Activated T-helper 17 cell treated with anti-CD3 and anti-CD28 coated beads, Interleukin-2, amount 50 U/mL, for 72 hours (primary cell): ENCODE data around the gene FOXF1. TPM values are rescaled to one million over a fixed set of nuclear protein-coding genes. Genes with fewer than 3 reads are reported as not detected.
A peak's percentile ranks its signal among the peaks of the same experiment; 100 is the strongest.

Experiments used
- ATAC-seq: fragments of 150-1000 bp; cut with Tn5 transposase; replicated peaks from 2 replicates; pipeline ENCODE4 v1.10.0; 2021; ENCODE audit warnings: mild to moderate bottlenecking, moderate library complexity
- H3K27ac Mint-ChIP-seq: one replicate; pipeline ENCODE4 v1.8.0; 2022; ENCODE audit warnings: mixed read lengths
- H3K27me3 Mint-ChIP-seq: one replicate; pipeline ENCODE4 v1.8.0; 2022; ENCODE audit warnings: mixed read lengths
- H3K36me3 Mint-ChIP-seq: one replicate; pipeline ENCODE4 v1.8.0; 2022; ENCODE audit warnings: low read depth, mild to moderate bottlenecking, mixed read lengths
- H3K4me1 Mint-ChIP-seq: one replicate; pipeline ENCODE4 v1.8.0; 2022; ENCODE audit warnings: mixed read lengths
- H3K4me3 Mint-ChIP-seq: one replicate; pipeline ENCODE4 v1.8.0; 2022; ENCODE audit warnings: mild to moderate bottlenecking, mixed read lengths
- H3K9me3 Mint-ChIP-seq: one replicate; pipeline ENCODE4 v1.8.0; 2022; ENCODE audit warnings: mixed read lengths
- total RNA-seq, 2 donors: library from RNA; stranded (reverse); gene quantifications; one replicate each; pipeline ENCODE4 v1.2.3, GENCODE V29; 2022

Gene FOXF1
- not detected for total RNA-seq

GRCh38 chr16:86510465-86511261 is at the start of gene FOXF1:
Gene FOXF1, plus strand, starts transcription at chr16:86510527. Its CDS starts 43 bp downstream, at chr16:86510570.
- no peaks in the 10 kb centered on the region for H3K9me3 Mint-ChIP-seq
- peaks cover 54% of the 10 kb centered on the region for H3K27me3 Mint-ChIP-seq
- peaks cover 11% of the 10 kb centered on the region for H3K4me1 Mint-ChIP-seq
- ATAC-seq, result no peak
- H3K36me3 Mint-ChIP-seq, result peaks cover 12% of the 10 kb centered on the region
- peak within 1 kb of the TSS; percentile 69 for H3K4me3 Mint-ChIP-seq
- no peak within 1 kb of the TSS for H3K27ac Mint-ChIP-seq

- Mint-ChIP-seq H3K27me3 (peaks cover 23% of the 10 kb centered on the region), H3K4me1 (peaks cover 6% of the 10 kb centered on the region)
These were observed 49.3 kb upstream of the FOXF1 start for GRCh38 chr16:86461037-86461436.

GRCh38 chr16:86462334-86463084 is 47.8 kb upstream of the FOXF1 start:
- Mint-ChIP-seq H3K27me3 (peaks cover 16% of the 10 kb centered on the region), H3K27ac (no peak overlapping the region), H3K9me3 (peaks cover 12% of the 10 kb centered on the region), H3K4me1 (peaks cover 6% of the 10 kb centered on the region), H3K36me3 (no peaks in the 10 kb centered on the region), H3K4me3 (no peak overlapping the region)
- no peak for ATAC-seq

More at GRCh38 chr16:86461037-86461436, 49.3 kb upstream of the FOXF1 start:
- Mint-ChIP-seq H3K9me3 (peaks cover 12% of the 10 kb centered on the region), H3K4me3 (no peak overlapping the region), H3K36me3 (no peaks in the 10 kb centered on the region), H3K27ac (no peak overlapping the region)
- no peak for ATAC-seq

GRCh38 chr16:86464044-86464443 is 46.3 kb upstream of the FOXF1 start:
- Mint-ChIP-seq H3K27me3 (peaks cover 9% of the 10 kb centered on the region), H3K9me3 (peaks cover 12% of the 10 kb centered on the region), H3K4me3 (no peak overlapping the region), H3K36me3 (no peaks in the 10 kb centered on the region), H3K27ac (no peak overlapping the region), H3K4me1 (peaks cover 6% of the 10 kb centered on the region)
- ATAC-seq, result no peak

- ATAC-seq, result no peak
- Mint-ChIP-seq H3K4me3 (no peak overlapping the region), H3K27me3 (peaks cover 3% of the 10 kb centered on the region), H3K36me3 (no peaks in the 10 kb centered on the region), H3K27ac (no peak overlapping the region), H3K9me3 (peaks cover 12% of the 10 kb centered on the region), H3K4me1 (peaks cover 6% of the 10 kb centered on the region)
These were observed 44.9 kb upstream of the FOXF1 start for GRCh38 chr16:86465434-86465833.

GRCh38 chr16:86466696-86467406 is 43.5 kb upstream of the FOXF1 start:
- no peaks in the 10 kb centered on the region for H3K36me3 Mint-ChIP-seq
- H3K4me3 Mint-ChIP-seq, result no peak overlapping the region
- H3K27me3 Mint-ChIP-seq, result no peaks in the 10 kb centered on the region
- peaks cover 8% of the 10 kb centered on the region for H3K9me3 Mint-ChIP-seq
- no peak for ATAC-seq
- peaks cover 6% of the 10 kb centered on the region for H3K4me1 Mint-ChIP-seq
- no peak overlapping the region for H3K27ac Mint-ChIP-seq

GRCh38 chr16:86467490-86467889 is 42.8 kb upstream of the FOXF1 start:
- peaks cover under 1% of the 10 kb centered on the region for H3K27me3 Mint-ChIP-seq
- no peaks in the 10 kb centered on the region for H3K36me3 Mint-ChIP-seq
- no peak overlapping the region for H3K4me3 Mint-ChIP-seq
- peaks cover 10% of the 10 kb centered on the region for H3K9me3 Mint-ChIP-seq
- no peak overlapping the region for H3K27ac Mint-ChIP-seq
- no peak for ATAC-seq
- H3K4me1 Mint-ChIP-seq, result peaks cover 6% of the 10 kb centered on the region

GRCh38 chr16:86470964-86471363 is 39.4 kb upstream of the FOXF1 start:
- H3K27me3 Mint-ChIP-seq, result peaks cover 6% of the 10 kb centered on the region
- H3K36me3 Mint-ChIP-seq, result no peaks in the 10 kb centered on the region
- ATAC-seq, result no peak
- H3K4me3 Mint-ChIP-seq, result no peak overlapping the region
- peaks cover 6% of the 10 kb centered on the region for H3K9me3 Mint-ChIP-seq
- no peak overlapping the region for H3K27ac Mint-ChIP-seq
- H3K4me1 Mint-ChIP-seq, result no peaks in the 10 kb centered on the region

- Mint-ChIP-seq H3K27ac (no peak overlapping the region), H3K4me3 (no peak overlapping the region), H3K27me3 (peaks cover 6% of the 10 kb centered on the region), H3K4me1 (no peaks in the 10 kb centered on the region), H3K9me3 (peaks cover 6% of the 10 kb centered on the region), H3K36me3 (no peaks in the 10 kb centered on the region)
- ATAC-seq, result no peak
These were observed 38.4 kb upstream of the FOXF1 start for GRCh38 chr16:86471896-86472295.

- no peak overlapping the region for H3K27ac Mint-ChIP-seq
- peaks cover 11% of the 10 kb centered on the region for H3K27me3 Mint-ChIP-seq
- no peaks in the 10 kb centered on the region for H3K4me1 Mint-ChIP-seq
- no peak overlapping the region for H3K4me3 Mint-ChIP-seq
- peaks cover 6% of the 10 kb centered on the region for H3K9me3 Mint-ChIP-seq
- no peak for ATAC-seq
- H3K36me3 Mint-ChIP-seq, result no peaks in the 10 kb centered on the region
These were observed 38.0 kb upstream of the FOXF1 start for GRCh38 chr16:86472366-86472765.

GRCh38 chr16:86476956-86477534 is 33.3 kb upstream of the FOXF1 start:
- H3K27me3 Mint-ChIP-seq, result peaks cover 27% of the 10 kb centered on the region
- no peak overlapping the region for H3K27ac Mint-ChIP-seq
- no peak for ATAC-seq
- no peaks in the 10 kb centered on the region for H3K4me1 Mint-ChIP-seq
- no peak overlapping the region for H3K4me3 Mint-ChIP-seq
- H3K9me3 Mint-ChIP-seq, result peaks cover 6% of the 10 kb centered on the region
- no peaks in the 10 kb centered on the region for H3K36me3 Mint-ChIP-seq

GRCh38 chr16:86477642-86478041 is 32.7 kb upstream of the FOXF1 start:
- ATAC-seq, result no peak
- H3K27ac Mint-ChIP-seq, result no peak overlapping the region
- peaks cover 2% of the 10 kb centered on the region for H3K9me3 Mint-ChIP-seq
- H3K27me3 Mint-ChIP-seq, result peaks cover 25% of the 10 kb centered on the region
- H3K4me3 Mint-ChIP-seq, result no peak overlapping the region
- H3K36me3 Mint-ChIP-seq, result no peaks in the 10 kb centered on the region
- H3K4me1 Mint-ChIP-seq, result no peaks in the 10 kb centered on the region

GRCh38 chr16:86478779-86479178 is 31.5 kb upstream of the FOXF1 start:
- Mint-ChIP-seq H3K27me3 (peaks cover 30% of the 10 kb centered on the region), H3K9me3 (no peaks in the 10 kb centered on the region), H3K4me3 (no peak overlapping the region), H3K36me3 (no peaks in the 10 kb centered on the region), H3K27ac (no peak overlapping the region), H3K4me1 (no peaks in the 10 kb centered on the region)
- ATAC-seq, result no peak

GRCh38 chr16:86479419-86479818 is 30.9 kb upstream of the FOXF1 start:
- H3K4me3 Mint-ChIP-seq, result no peak overlapping the region
- H3K4me1 Mint-ChIP-seq, result no peaks in the 10 kb centered on the region
- H3K9me3 Mint-ChIP-seq, result no peaks in the 10 kb centered on the region
- no peak for ATAC-seq
- H3K36me3 Mint-ChIP-seq, result no peaks in the 10 kb centered on the region
- H3K27me3 Mint-ChIP-seq, result peaks cover 36% of the 10 kb centered on the region
- no peak overlapping the region for H3K27ac Mint-ChIP-seq
